Measurements from ENCODE around the gene GPC6.

- TF ChIP-seq POLR2A (IDR thresholded peaks at IDR 0.05) (no peak), CTCF (IDR thresholded peaks at IDR 0.05) (no peak)
Observed at GRCh38 chr13:94300401-94300800, 1073.8 kb downstream of the GPC6 start.

All from suprapubic skin (tissue), 3 donors.